HG03432 (cell line): ENCODE measurements around the gene PRKN.
"Not testable (repeated sequence)": the region's sequence is repeated elsewhere in the genome, so short reads cannot be mapped to it uniquely, and the experiment has no call there.

Experiments
- ATAC-seq: cut with Tn5 transposase; IDR thresholded peaks from one replicate; pipeline ENCODE4 v1.9.1; 2021; ENCODE audit warnings: mild to moderate bottlenecking, moderate library complexity; ENCODE audit not compliant: unreplicated experiment

PRKN gene

GRCh38 chr6:161544801-161545480 is 1182.6 kb downstream of the PRKN start:
- no peak for ATAC-seq

- peak; percentile 89 for ATAC-seq
Measured at GRCh38 chr6:161543684-161544309, 1183.8 kb downstream of the PRKN start.

- no peak for ATAC-seq
Measured at GRCh38 chr6:161542346-161542980, 1185.1 kb downstream of the PRKN start.

- no peak for ATAC-seq
Measured at GRCh38 chr6:161540532-161540931, 1187.0 kb downstream of the PRKN start.

GRCh38 chr6:161536224-161536630 is 1191.3 kb downstream of the PRKN start:
- ATAC-seq, result peak; percentile 50

GRCh38 chr6:161534264-161534873 is 1193.2 kb downstream of the PRKN start:
- ATAC-seq, result no peak

GRCh38 chr6:161533266-161533665 is 1194.3 kb downstream of the PRKN start:
- ATAC-seq, result no peak

- ATAC-seq, result no peak
Measured at GRCh38 chr6:161532536-161532935, 1195.0 kb downstream of the PRKN start.

GRCh38 chr6:161526794-161527193 is 1200.8 kb downstream of the PRKN start:
- no peak for ATAC-seq

- ATAC-seq, result no peak
Measured at GRCh38 chr6:161523362-161523761, 1204.2 kb downstream of the PRKN start.

GRCh38 chr6:161522276-161522675 is 1205.3 kb downstream of the PRKN start:
- no peak for ATAC-seq

GRCh38 chr6:161511447-161512095 is 1216.0 kb downstream of the PRKN start:
- ATAC-seq, result no peak

- no peak for ATAC-seq
Measured at GRCh38 chr6:161508341-161508740, 1219.2 kb downstream of the PRKN start.

- no peak for ATAC-seq
Measured at GRCh38 chr6:161507375-161507774, 1220.2 kb downstream of the PRKN start.

- no peak for ATAC-seq
Measured at GRCh38 chr6:161503570-161503969, 1224.0 kb downstream of the PRKN start.

GRCh38 chr6:161498881-161499280 is 1228.7 kb downstream of the PRKN start:
- no peak for ATAC-seq

GRCh38 chr6:161498359-161498758 is 1229.2 kb downstream of the PRKN start:
- no peak for ATAC-seq

GRCh38 chr6:161496941-161497340 is 1230.6 kb downstream of the PRKN start:
- no peak for ATAC-seq

GRCh38 chr6:161496271-161496670 is 1231.3 kb downstream of the PRKN start:
- ATAC-seq, result not testable (repeated sequence)

- no peak for ATAC-seq
Measured at GRCh38 chr6:161494566-161494965, 1233.0 kb downstream of the PRKN start.

- no peak for ATAC-seq
Measured at GRCh38 chr6:161493576-161494118, 1233.9 kb downstream of the PRKN start.
